CD8-positive, alpha-beta memory T cell (primary cell): ENCODE results near the gene RGS3. TPM values are rescaled to one million over a fixed set of nuclear protein-coding genes. Genes with fewer than 3 reads are reported as not detected.
A peak's percentile ranks its signal among the peaks of the same experiment; 100 is the strongest.

Experiments
- CTCF ChIA-PET: fragments of 350-600 bp; sonication (Branson Sonifier 250); formaldehyde crosslinking; loops from one replicate; lab custom pipeline; 2021; ENCODE audit warnings: antibody characterized with exemption; lab: Charles Lee
- POLR2A ChIA-PET: fragments of 350-600 bp; sonication (Branson Sonifier 250); formaldehyde crosslinking; loops from one replicate; lab custom pipeline; 2021; ENCODE audit warnings: antibody characterized with exemption; lab: Charles Lee
- DNase-seq, 5 donors: peaks; one replicate each; pipeline versions ENCODE4 v3.0.0 to v3.0.0-alpha.2; 2020 to 2022; ENCODE audit warnings: mixed read lengths in 1 of 5
- H3K27ac ChIP-seq: one replicate; pipeline ENCODE4 v1.7.0; 2013; ENCODE audit warnings: low read depth, mild to moderate bottlenecking, low read length, moderate library complexity
- H3K27me3 ChIP-seq: 2 replicates; pipeline ENCODE4 v1.7.0; 2013; ENCODE audit warnings: low read length, mild to moderate bottlenecking; ENCODE audit not compliant: insufficient read depth, poor library complexity, severe bottlenecking
- H3K36me3 ChIP-seq: 2 replicates; pipeline ENCODE4 v1.7.0; 2013; ENCODE audit warnings: mild to moderate bottlenecking, low read length, moderate library complexity; ENCODE audit not compliant: insufficient read depth
- H3K4me1 ChIP-seq: 2 replicates; pipeline ENCODE4 v1.7.0; 2013; ENCODE audit warnings: mild to moderate bottlenecking, low read length, moderate library complexity; ENCODE audit not compliant: insufficient read depth
- H3K4me3 ChIP-seq: 2 replicates; pipeline ENCODE4 v1.7.0; 2013; ENCODE audit warnings: mild to moderate bottlenecking, low read length
- H3K9me3 ChIP-seq: 2 replicates; pipeline ENCODE4 v1.7.0; 2013; ENCODE audit warnings: mild to moderate bottlenecking, low read length
- H3K27ac Mint-ChIP-seq, 8 donors: one replicate each; pipeline ENCODE4 v1.8.0; 2020 to 2021; ENCODE audit warnings: mixed read lengths in 8 of 8, mild to moderate bottlenecking in 6 of 8, inconsistent platforms in 3 of 8, moderate library complexity in 3 of 8
- H3K27me3 Mint-ChIP-seq, 2 donors: one replicate each; pipeline ENCODE4 v1.8.0; 2020 to 2021; ENCODE audit warnings: mixed read lengths in 2 of 2, mild to moderate bottlenecking in 1 of 2, moderate library complexity in 1 of 2
- H3K36me3 Mint-ChIP-seq, 3 donors: one replicate each; pipeline ENCODE4 v1.8.0; 2020 to 2021; ENCODE audit warnings: mixed read lengths in 3 of 3, inconsistent platforms in 1 of 3, mild to moderate bottlenecking in 1 of 3
- H3K4me1 Mint-ChIP-seq, 3 donors: one replicate each; pipeline ENCODE4 v1.8.0; 2020 to 2021; ENCODE audit warnings: mixed read lengths in 3 of 3, inconsistent platforms in 1 of 3, mild to moderate bottlenecking in 1 of 3
- H3K4me3 Mint-ChIP-seq, 7 donors: one replicate each; pipeline ENCODE4 v1.8.0; 2020 to 2021; ENCODE audit warnings: mixed read lengths in 7 of 7, mild to moderate bottlenecking in 6 of 7, moderate library complexity in 4 of 7, inconsistent platforms in 2 of 7
- H3K9me3 Mint-ChIP-seq, 5 donors: one replicate each; pipeline ENCODE4 v1.8.0; 2020 to 2022; ENCODE audit warnings: mixed read lengths in 5 of 5, mild to moderate bottlenecking in 3 of 5, moderate library complexity in 2 of 5, inconsistent platforms in 1 of 5
- polyA plus RNA-seq: library from polyadenylated mRNA; unstranded; fragments of 300-500 nt; fragmentation: Illumina TruSeq; gene quantifications from one replicate; pipeline ENCODE4 v1.2.3, GENCODE V29; 2021
- total RNA-seq, 2 experiments: library from RNA; stranded (reverse); gene quantifications; one replicate each; pipeline ENCODE4 v1.2.3, GENCODE V29; 2021

Gene RGS3
- total and polyA plus RNA-seq, 3 experiments from 2014 or later = 59.8 to 91.2 (median 89.2) TPM

DNA sequence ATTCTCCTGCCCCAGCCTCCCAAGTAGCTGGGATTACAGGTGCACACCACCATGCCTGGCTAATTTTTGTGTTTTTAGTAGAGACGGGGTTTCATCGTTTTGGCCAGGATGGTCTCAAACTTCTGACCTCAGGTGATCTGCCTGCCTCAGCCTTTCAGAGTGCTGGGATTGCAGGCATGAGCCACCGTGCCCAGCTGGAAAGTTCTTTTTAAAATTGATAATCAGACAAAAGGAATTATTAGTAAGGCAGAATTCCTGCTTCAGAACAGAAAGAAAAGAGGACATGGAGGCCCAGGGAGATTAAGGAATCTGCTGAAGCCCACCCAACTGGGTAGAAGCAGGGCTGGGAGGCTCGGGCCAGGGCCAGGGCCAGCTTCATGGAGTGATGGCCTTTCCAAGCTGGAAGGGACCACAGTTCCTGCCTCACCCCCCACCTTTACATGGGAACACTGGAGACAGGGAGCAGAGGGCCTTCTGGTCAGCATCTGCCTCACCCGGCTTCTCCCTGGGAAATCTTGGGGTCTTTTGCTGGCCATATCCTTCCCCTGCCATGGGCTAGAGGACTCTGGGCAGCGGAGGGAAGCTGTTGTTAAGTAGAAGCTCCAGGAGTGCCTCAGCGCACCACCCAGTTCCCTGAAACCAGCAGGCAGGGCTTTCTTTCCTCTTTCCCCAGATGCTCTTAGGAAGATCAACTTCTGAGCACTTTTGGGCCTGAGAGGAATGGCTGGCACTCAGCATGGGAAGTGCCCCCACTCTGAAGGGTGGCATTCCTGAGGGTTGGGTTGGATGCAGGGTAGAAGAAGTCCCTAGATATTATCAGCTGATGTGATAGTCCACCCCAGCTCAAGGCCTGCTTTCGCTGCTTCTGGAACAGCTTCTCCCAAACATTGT is 70.1 kb downstream of the RGS3 start:
- no peak overlapping the region for H3K27ac ChIP-seq
- no peaks in the 10 kb centered on the region for H3K27me3 Mint-ChIP-seq
- peaks cover 31% of the 10 kb centered on the region for H3K36me3 ChIP-seq
- peaks cover 0 to 87% (median 24%) of the 10 kb centered on the region in 3 donors for H3K36me3 Mint-ChIP-seq
- H3K4me3 Mint-ChIP-seq = no peak overlapping the region
- no peaks in the 10 kb centered on the region for H3K4me1 ChIP-seq
- H3K27me3 ChIP-seq = no peaks in the 10 kb centered on the region
- H3K9me3 Mint-ChIP-seq = no peaks in the 10 kb centered on the region
- CTCF ChIA-PET = interaction anchor here (0.6 to 1.1 kb wide), 5 partner anchors 8 to 1060 kb away, joined by 3 to 4 read pairs (median 3); no protein-coding TSS in a partner anchor
- H3K4me3 ChIP-seq = no peak overlapping the region
- POLR2A ChIA-PET = no interaction called here
- H3K9me3 ChIP-seq = no peaks in the 10 kb centered on the region
- peak overlapping the region; percentile 29 to 82 (median 64) for H3K27ac Mint-ChIP-seq
- no peak for DNase-seq
- H3K4me1 Mint-ChIP-seq = peaks cover 36 to 76% (median 55%) of the 10 kb centered on the region in 3 donors

DNA sequence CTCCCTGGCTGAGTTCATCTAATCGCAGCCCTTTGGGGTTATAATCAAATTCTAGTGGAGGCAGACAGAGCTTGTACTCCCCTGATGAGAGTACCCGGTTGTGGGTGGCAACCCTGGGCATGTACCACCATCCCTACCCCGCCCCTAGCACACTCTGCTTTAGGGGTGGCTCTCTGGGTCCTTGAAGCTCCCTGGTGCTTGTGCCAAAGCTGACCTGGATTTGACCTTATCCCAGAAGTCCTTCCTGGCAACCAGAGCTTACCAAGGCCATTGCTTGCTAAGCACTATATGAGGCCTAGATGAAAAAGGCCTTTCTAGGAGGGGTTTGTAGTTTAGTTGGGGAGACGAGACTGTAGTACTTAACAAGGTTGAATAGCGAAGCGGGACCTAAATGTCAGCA is 72.2 kb downstream of the RGS3 start:
- DNase-seq = no peak
- Histone ChIP-seq H3K27ac (no peak overlapping the region), H3K4me1 (no peaks in the 10 kb centered on the region), H3K9me3 (no peaks in the 10 kb centered on the region), H3K36me3 (peaks cover 18% of the 10 kb centered on the region), H3K27me3 (no peaks in the 10 kb centered on the region), H3K4me3 (no peak overlapping the region)
- Mint-ChIP-seq H3K4me1 (peaks cover 38 to 76% (median 48%) of the 10 kb centered on the region in 3 donors), H3K36me3 (peaks cover 0 to 84% (median 20%) of the 10 kb centered on the region in 3 donors), H3K27me3 (no peaks in the 10 kb centered on the region), H3K4me3 (no peak overlapping the region), H3K9me3 (no peaks in the 10 kb centered on the region), H3K27ac (peak overlapping the region in 6 of 8 donors; percentile 22 to 83 (median 66))
- CTCF ChIA-PET = interaction anchor here (0.7 to 1.1 kb wide), 2 partner anchors 11 to 119 kb away, joined by 3 read pairs; no protein-coding TSS in a partner anchor
- POLR2A ChIA-PET = no interaction called here

DNA sequence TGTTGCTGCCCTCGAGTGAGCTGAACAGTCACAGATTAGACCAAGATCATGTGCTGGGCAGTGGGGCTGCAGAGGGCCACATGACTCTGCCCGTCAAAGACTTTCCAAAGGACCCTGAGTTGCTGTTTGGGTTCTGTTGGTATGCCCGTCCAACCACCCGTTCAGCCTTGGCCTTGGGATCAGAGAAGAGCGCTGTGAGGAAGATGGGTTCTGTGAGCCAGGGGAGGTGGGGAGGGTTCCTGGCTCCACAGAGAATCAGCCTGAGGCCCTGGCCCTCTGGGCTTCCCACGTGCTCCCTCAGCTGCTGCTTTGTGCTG is 72.6 kb downstream of the RGS3 start:
- Histone ChIP-seq H3K4me3 (no peak overlapping the region), H3K27me3 (no peaks in the 10 kb centered on the region), H3K27ac (no peak overlapping the region), H3K9me3 (no peaks in the 10 kb centered on the region), H3K4me1 (no peaks in the 10 kb centered on the region), H3K36me3 (peaks cover 18% of the 10 kb centered on the region)
- Mint-ChIP-seq H3K27ac (peak overlapping the region in 5 of 8 donors; percentile 22 to 80 (median 53)), H3K9me3 (no peaks in the 10 kb centered on the region), H3K4me3 (no peak overlapping the region), H3K36me3 (peaks cover 0 to 84% (median 19%) of the 10 kb centered on the region in 3 donors), H3K4me1 (peaks cover 40 to 76% (median 44%) of the 10 kb centered on the region in 3 donors), H3K27me3 (no peaks in the 10 kb centered on the region)
- ChIA-PET CTCF (interaction anchor here (1.1 kb wide), 1 partner anchor 11 kb away, joined by 3 read pairs; no protein-coding TSS in a partner anchor), POLR2A (no interaction called here)
- no peak for DNase-seq

DNA sequence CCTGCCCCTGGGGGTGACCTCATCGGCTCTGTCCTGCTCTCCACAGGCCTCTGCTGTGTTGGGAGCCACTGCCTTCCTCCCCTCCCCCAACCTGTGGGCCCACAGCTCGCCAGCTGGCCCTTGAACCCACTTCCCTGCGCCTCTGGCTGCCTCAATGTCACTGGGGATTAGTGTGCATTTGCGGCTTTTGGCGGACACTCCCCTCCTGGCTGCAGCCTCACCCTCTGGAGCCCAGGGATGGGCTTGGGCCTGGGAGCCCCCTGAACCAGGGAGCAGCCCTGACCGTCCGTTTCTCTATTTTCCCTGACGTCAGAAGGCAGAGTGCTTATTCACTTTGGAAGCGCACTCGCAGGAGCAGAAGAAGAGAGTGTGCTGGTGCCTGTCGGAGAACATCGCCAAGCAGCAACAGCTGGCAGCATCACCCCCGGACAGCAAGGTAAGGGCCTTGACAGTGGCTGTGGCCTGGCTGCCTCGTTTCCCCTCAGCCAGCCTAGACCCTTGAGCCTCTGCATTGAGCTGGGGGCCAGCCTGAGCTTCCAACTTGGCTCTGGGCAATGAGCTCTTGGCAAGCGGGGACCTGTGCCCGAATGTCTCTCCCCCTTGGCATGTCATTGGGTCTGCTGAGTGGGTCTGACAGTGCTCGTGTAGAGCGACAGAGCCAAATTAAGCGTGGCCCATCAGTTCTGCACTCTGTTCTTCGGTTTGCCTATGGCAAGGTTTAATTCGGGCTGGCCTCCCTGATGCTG is 73.1 kb downstream of the RGS3 start:
- Mint-ChIP-seq H3K9me3 (no peaks in the 10 kb centered on the region), H3K4me1 (peaks cover 35 to 74% (median 40%) of the 10 kb centered on the region in 3 donors), H3K4me3 (no peak overlapping the region), H3K36me3 (peaks cover 1 to 84% (median 17%) of the 10 kb centered on the region in 3 donors), H3K27ac (peak overlapping the region; percentile 22 to 88 (median 72)), H3K27me3 (no peaks in the 10 kb centered on the region)
- ChIA-PET CTCF (interaction anchor here (1.0 to 1.7 kb wide), 2 partner anchors 14 to 121 kb away, joined by 3 to 5 read pairs; no protein-coding TSS in a partner anchor), POLR2A (no interaction called here)
- H3K27me3 ChIP-seq = no peaks in the 10 kb centered on the region
- H3K27ac ChIP-seq = no peak overlapping the region
- H3K4me1 ChIP-seq = no peaks in the 10 kb centered on the region
- peaks cover 23% of the 10 kb centered on the region for H3K36me3 ChIP-seq
- H3K9me3 ChIP-seq = no peaks in the 10 kb centered on the region
- no peak for DNase-seq
- no peak overlapping the region for H3K4me3 ChIP-seq

DNA sequence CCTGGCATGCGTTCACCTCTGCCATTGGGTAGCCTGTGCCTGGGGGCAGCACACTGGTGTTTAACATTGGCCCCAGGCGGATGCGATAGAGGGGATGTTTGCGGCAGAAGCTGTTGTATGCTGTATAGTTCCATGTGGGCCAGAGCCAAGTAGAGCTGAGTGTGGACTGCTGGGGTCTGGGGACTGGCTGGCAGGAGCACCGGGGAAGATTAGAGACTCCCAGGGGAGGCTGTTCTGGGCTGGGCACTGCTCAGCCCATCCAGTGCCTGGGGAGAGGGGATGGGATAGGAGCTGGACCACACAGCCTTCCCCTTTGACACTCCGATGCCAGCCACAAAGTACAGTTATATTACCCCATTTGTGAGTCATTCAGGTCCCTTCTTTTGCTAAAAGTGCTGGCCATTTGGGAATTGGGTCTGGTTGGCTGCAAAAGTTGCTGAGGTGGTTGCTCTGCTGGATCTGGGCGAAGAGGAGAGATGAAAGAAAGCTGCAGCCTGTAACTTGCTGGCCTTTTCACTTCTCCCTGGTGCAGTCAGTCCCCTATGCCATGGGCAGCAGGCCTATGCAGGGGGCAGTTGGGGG is 73.8 kb downstream of the RGS3 start:
- Mint-ChIP-seq H3K4me1 (peaks cover 38 to 74% (median 42%) of the 10 kb centered on the region in 3 donors), H3K9me3 (no peaks in the 10 kb centered on the region), H3K4me3 (no peak overlapping the region), H3K27ac (peak overlapping the region; percentile 22 to 89 (median 81)), H3K36me3 (peaks cover 6 to 84% (median 18%) of the 10 kb centered on the region in 3 donors), H3K27me3 (no peaks in the 10 kb centered on the region)
- Histone ChIP-seq H3K4me1 (no peaks in the 10 kb centered on the region), H3K9me3 (no peaks in the 10 kb centered on the region), H3K4me3 (no peak overlapping the region), H3K36me3 (peaks cover 28% of the 10 kb centered on the region), H3K27me3 (no peaks in the 10 kb centered on the region), H3K27ac (no peak overlapping the region)
- CTCF ChIA-PET = interaction anchor here (1.0 to 1.7 kb wide), 2 partner anchors 15 to 120 kb away, joined by 3 to 5 read pairs; no protein-coding TSS in a partner anchor
- POLR2A ChIA-PET = no interaction called here
- no peak for DNase-seq

DNA sequence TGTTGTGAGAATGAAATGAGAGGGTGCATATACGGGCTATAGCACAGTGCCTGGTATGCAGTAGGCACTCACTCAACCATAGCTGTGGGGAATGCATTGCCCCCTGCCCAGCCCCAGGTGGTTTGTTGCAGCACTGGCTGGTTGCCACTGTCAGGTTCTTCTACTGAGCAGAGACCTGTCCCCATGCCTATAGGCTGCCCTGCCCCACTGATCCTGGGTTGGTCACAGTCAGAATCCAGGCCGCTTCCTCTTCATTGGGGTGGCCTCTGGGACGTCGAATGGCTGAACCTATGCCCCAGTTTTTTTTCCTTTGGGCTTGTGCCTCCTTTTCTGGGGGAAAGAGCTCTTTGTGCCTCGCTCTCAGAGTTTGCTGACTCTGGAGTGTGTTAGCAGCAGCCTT is 74.6 kb downstream of the RGS3 start:
- CTCF ChIA-PET = interaction anchor here (1.0 to 1.7 kb wide), 3 partner anchors 16 to 120 kb away, joined by 3 to 5 read pairs (median 3); no protein-coding TSS in a partner anchor
- Mint-ChIP-seq H3K9me3 (no peaks in the 10 kb centered on the region), H3K36me3 (peaks cover 6 to 84% (median 19%) of the 10 kb centered on the region in 3 donors), H3K27me3 (no peaks in the 10 kb centered on the region), H3K4me1 (peaks cover 45 to 74% (median 45%) of the 10 kb centered on the region in 3 donors), H3K27ac (peak overlapping the region in 5 of 8 donors; percentile 18 to 89 (median 74)), H3K4me3 (no peak overlapping the region)
- H3K36me3 ChIP-seq = peaks cover 28% of the 10 kb centered on the region
- no peaks in the 10 kb centered on the region for H3K9me3 ChIP-seq
- H3K4me1 ChIP-seq = no peaks in the 10 kb centered on the region
- H3K4me3 ChIP-seq = no peak overlapping the region
- DNase-seq = no peak
- POLR2A ChIA-PET = no interaction called here
- no peak overlapping the region for H3K27ac ChIP-seq
- H3K27me3 ChIP-seq = no peaks in the 10 kb centered on the region

DNA sequence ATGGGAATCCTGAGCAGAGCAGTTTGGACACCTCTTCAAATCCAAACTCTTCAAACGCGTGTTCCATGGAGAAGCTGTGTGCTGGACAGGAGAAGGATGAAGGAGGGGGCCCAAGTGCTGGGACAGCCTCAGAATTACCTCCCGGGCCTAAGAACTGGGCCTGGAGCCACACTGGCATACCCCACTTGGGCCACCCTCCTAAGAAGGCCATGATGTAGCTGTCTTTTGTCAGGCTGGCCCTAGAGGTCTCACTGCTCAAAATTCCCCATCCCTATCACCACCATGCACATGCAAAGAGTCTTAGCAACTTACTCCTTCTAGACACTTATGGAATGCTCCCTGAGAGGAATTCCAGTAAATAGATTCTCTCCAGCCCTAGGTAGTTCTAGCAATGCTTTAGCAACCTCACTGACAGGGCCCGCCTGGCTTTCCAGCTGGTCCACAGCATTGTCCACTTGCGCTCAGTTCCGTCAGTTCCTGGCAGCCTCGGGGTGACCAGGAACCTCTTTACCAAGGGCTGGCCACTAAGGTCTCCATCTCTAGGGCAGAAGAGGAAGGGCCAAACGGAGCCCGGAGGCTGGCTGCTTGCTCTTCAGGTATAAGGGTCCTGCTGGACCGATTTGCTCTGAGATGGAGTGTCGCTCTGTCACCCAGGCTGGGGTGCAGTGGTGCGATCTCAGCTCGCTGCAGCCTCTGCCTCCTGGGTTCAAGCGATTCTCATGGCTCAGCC is 75.3 kb downstream of the RGS3 start:
- Mint-ChIP-seq H3K4me1 (peaks cover 45 to 77% (median 50%) of the 10 kb centered on the region in 3 donors), H3K9me3 (no peaks in the 10 kb centered on the region), H3K27me3 (no peaks in the 10 kb centered on the region), H3K4me3 (peak overlapping the region in 1 of 7 donors; percentile 11), H3K36me3 (peaks cover 6 to 85% (median 20%) of the 10 kb centered on the region in 3 donors), H3K27ac (peak overlapping the region; percentile 18 to 90 (median 68))
- no peak overlapping the region for H3K27ac ChIP-seq
- H3K4me3 ChIP-seq = no peak overlapping the region
- H3K9me3 ChIP-seq = no peaks in the 10 kb centered on the region
- ChIA-PET POLR2A (no interaction called here), CTCF (interaction anchor here (1.0 kb wide), 2 partner anchors 22 to 40 kb away, joined by 3 read pairs; no protein-coding TSS in a partner anchor)
- no peak for DNase-seq
- H3K36me3 ChIP-seq = peaks cover 35% of the 10 kb centered on the region
- H3K4me1 ChIP-seq = no peaks in the 10 kb centered on the region
- no peaks in the 10 kb centered on the region for H3K27me3 ChIP-seq
